Measurements from ENCODE around the gene PGF. TPM values are rescaled to one million over a fixed set of nuclear protein-coding genes. Genes with fewer than 3 reads are reported as not detected.
"Not testable (repeated sequence)": the region's sequence is repeated elsewhere in the genome, so short reads cannot be mapped to it uniquely, and the experiment has no call there.

The PGF gene
- total RNA-seq, 1 donor from 2014 or later, result 8.3 TPM

DNA sequence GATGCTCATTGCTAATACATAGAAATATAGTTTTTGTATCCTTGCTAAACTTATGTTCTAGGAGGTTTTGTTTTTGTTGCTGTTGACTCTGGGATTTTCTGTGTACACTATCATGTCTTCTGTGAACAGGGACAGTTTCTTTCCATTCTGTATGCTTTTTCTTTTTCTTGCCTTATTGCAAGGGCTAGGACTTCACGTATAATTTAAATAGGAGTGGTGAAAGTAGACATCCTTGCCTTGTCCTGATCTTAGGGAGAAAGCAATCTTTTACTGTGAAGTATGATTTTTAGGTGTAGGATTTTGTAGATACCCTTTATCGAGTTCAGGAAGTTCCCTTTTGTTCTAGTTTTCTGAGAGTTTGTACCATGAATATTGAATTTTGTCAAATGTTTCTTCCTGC is 45.9 kb upstream of the PGF start:
- TF ChIP-seq POLR2AphosphoS5 (IDR thresholded peaks at IDR 0.05; ENCODE audit: insufficient read depth in 1 of 2, low read depth in 1 of 2) (no peak), POLR2A (IDR thresholded peaks at IDR 0.05) (no peak)
- TF ChIP-seq, protein P1, sequence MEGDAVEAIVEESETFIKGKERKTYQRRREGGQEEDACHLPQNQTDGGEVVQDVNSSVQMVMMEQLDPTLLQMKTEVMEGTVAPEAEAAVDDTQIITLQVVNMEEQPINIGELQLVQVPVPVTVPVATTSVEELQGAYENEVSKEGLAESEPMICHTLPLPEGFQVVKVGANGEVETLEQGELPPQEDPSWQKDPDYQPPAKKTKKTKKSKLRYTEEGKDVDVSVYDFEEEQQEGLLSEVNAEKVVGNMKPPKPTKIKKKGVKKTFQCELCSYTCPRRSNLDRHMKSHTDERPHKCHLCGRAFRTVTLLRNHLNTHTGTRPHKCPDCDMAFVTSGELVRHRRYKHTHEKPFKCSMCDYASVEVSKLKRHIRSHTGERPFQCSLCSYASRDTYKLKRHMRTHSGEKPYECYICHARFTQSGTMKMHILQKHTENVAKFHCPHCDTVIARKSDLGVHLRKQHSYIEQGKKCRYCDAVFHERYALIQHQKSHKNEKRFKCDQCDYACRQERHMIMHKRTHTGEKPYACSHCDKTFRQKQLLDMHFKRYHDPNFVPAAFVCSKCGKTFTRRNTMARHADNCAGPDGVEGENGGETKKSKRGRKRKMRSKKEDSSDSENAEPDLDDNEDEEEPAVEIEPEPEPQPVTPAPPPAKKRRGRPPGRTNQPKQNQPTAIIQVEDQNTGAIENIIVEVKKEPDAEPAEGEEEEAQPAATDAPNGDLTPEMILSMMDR (IDR thresholded peaks at IDR 0.05), result no peak
- Histone ChIP-seq H3K27me3 (no peaks in the 10 kb centered on the region), H3K36me3 (peaks cover 0 to 17% of the 10 kb centered on the region in 2 donors), H3K4me3 (no peak overlapping the region), H3K4me1 (peaks cover 28% of the 10 kb centered on the region), H3K27ac (no peak overlapping the region), H3K9me3 (no peaks in the 10 kb centered on the region)
- intact Hi-C loops (cut with DNase I), result loop anchor here (5.0 to 10.0 kb wide), 2 partner anchors 46 to 66 kb away; partner anchors contain the start of genes PGF and ZC2HC1C
- no peak for DNase-seq (ENCODE audit: extremely low spot score in 2 of 2)

DNA sequence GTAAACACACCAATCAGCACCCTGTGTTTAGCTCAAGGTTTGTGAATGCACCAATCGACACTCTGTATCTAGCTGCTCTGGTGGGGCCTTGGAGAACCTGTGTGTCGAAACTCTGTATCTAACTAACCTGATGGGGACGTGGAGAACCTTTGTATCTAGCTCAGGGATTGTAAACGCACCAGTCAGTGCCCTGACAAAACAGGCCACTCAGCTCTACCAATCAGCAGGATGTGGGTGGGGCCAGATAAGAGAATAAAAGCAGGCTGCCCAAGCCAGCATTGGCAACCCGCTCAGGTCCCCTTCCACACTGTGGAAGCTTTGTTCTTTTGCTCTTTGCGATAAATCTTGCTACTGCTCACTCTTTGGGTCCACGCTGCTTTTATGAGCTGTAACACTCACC is 40.4 kb upstream of the PGF start:
- H3K27me3 ChIP-seq; DNase-seq (ENCODE audit: extremely low spot score in 2 of 2); H3K4me1 ChIP-seq; H3K9me3 ChIP-seq; H3K36me3 ChIP-seq; H3K27ac ChIP-seq; H3K4me3 ChIP-seq; intact Hi-C loops (cut with DNase I): not testable (repeated sequence)

DNA sequence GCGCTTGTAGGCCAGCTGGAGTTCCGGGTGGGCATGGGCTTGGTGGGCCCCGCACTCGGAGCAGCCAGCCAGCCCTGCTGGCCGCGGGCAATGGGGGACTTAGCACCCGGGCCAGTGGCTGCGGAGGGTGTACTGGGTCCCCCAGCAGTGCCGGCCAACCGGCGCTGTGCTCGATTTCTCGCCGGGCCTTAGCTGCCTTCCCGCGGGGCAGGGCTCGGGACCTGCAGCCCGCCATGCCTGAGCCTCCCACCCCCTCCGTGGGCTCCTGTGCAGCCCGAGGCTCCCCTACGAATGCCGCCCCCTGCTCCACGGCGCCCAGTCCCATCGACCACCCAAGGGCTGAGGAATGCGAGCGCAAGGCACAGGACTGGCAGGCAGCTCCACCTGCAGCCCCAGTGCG is 38.8 kb upstream of the PGF start:
- H3K36me3 ChIP-seq; intact Hi-C loops (cut with DNase I); H3K27me3 ChIP-seq; H3K9me3 ChIP-seq; DNase-seq (ENCODE audit: extremely low spot score in 2 of 2); H3K4me3 ChIP-seq; H3K27ac ChIP-seq; H3K4me1 ChIP-seq: not testable (repeated sequence)

DNA sequence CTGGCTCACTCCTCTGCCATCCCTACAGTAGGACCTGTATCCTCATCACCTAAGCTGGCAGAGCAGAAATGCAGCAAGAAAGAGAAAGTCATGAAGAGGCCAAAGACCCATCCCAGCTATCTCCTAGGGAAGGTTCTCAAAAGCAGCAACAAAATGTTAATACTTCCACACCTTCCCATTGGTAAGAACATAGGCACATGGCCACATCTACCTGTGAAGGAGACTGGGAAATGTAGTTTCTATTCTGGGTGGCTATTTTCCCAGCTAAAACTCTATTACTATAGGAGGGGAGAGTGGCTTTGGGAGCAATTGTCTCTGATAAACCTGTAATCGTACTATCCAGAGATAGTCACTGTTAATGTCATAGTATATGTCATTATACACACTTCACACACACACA is 33.6 kb upstream of the PGF start:
- TF ChIP-seq POLR2A (IDR thresholded peaks at IDR 0.05) (no peak), POLR2AphosphoS5 (IDR thresholded peaks at IDR 0.05; ENCODE audit: insufficient read depth in 1 of 2, low read depth in 1 of 2) (no peak)
- TF ChIP-seq, protein P1 (IDR thresholded peaks at IDR 0.05), result no peak
- Histone ChIP-seq H3K4me3 (no peak overlapping the region), H3K9me3 (no peaks in the 10 kb centered on the region), H3K4me1 (no peaks in the 10 kb centered on the region), H3K36me3 (no peaks in the 10 kb centered on the region), H3K27ac (no peak overlapping the region), H3K27me3 (no peaks in the 10 kb centered on the region)
- intact Hi-C loops (cut with DNase I), result no loop called here
- no peak for DNase-seq (ENCODE audit: extremely low spot score in 2 of 2)

DNA sequence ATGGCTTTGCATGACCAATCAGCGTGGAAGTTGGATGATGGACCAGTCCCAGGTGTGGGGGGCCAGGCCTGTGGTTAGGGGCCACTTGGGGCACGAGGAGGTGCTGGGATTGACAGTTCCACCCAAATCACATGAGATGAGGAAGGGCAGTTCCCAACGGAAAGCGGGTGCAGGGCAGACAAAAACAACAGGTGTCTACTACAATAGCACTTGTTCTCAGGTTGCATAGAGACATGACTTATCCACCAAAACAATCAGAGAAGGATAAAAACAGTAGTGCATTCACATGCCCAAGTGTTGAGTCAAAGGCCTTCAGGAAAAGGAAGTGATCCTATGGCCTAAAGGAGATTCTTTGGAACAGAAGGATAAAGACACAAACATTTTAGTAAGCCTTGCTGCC is 32.7 kb upstream of the PGF start:
- H3K36me3 ChIP-seq, result no peaks in the 10 kb centered on the region
- intact Hi-C loops (cut with DNase I), result no loop called here

DNA sequence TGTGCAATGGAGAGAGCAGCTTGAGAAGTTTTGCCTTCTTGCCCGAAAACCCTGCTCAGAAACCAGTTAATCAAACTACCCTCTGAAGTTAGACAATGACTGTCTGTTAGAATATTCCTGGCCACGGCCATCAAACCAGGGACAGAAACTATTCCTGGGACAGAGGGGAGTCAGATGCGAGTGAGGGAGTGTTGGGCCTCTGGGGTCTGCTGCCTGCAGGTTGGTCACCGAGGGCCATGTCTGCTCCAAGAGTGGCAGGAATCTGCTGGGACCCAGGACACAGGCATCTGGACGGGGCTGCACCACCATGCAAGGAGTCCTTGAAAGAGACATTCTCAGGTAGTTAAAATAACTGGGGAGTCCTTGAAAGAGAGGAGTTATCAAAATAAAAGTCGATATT is 30.4 kb upstream of the PGF start:
- DNase-seq (ENCODE audit: extremely low spot score in 2 of 2), result no peak

More for the DNA sequence above, 32.7 kb upstream of the PGF start:
- Histone ChIP-seq H3K4me3 (no peak overlapping the region), H3K9me3 (no peaks in the 10 kb centered on the region), H3K4me1 (no peaks in the 10 kb centered on the region), H3K27ac (no peak overlapping the region), H3K27me3 (no peaks in the 10 kb centered on the region)
- peak in 1 of 2 donors; percentile 10 for TF ChIP-seq POLR2AphosphoS5 (IDR thresholded peaks at IDR 0.05; ENCODE audit: insufficient read depth in 1 of 2, low read depth in 1 of 2)
- TF ChIP-seq POLR2A (IDR thresholded peaks at IDR 0.05), result no peak
- DNase-seq (ENCODE audit: extremely low spot score in 2 of 2), result no peak

More for the DNA sequence above, 30.4 kb upstream of the PGF start:
- Histone ChIP-seq H3K27me3 (no peaks in the 10 kb centered on the region), H3K36me3 (no peaks in the 10 kb centered on the region), H3K4me3 (no peak overlapping the region), H3K9me3 (no peaks in the 10 kb centered on the region), H3K4me1 (no peaks in the 10 kb centered on the region), H3K27ac (no peak overlapping the region)
- no peak for TF ChIP-seq POLR2A (IDR thresholded peaks at IDR 0.05)
- no peak for TF ChIP-seq POLR2AphosphoS5 (IDR thresholded peaks at IDR 0.05; ENCODE audit: insufficient read depth in 1 of 2, low read depth in 1 of 2)
- TF ChIP-seq, protein P1 (IDR thresholded peaks at IDR 0.05), result no peak
- intact Hi-C loops (cut with DNase I), result no loop called here

Data from vagina (tissue), 2 donors.